ENCODE results near the gene ADPRS. TPM values are rescaled to one million over a fixed set of nuclear protein-coding genes. Genes with fewer than 3 reads are reported as not detected.

Gene ADPRS
- total RNA-seq, 2 donors from 2014 or later, result 50.0 to 50.8 TPM

DNA sequence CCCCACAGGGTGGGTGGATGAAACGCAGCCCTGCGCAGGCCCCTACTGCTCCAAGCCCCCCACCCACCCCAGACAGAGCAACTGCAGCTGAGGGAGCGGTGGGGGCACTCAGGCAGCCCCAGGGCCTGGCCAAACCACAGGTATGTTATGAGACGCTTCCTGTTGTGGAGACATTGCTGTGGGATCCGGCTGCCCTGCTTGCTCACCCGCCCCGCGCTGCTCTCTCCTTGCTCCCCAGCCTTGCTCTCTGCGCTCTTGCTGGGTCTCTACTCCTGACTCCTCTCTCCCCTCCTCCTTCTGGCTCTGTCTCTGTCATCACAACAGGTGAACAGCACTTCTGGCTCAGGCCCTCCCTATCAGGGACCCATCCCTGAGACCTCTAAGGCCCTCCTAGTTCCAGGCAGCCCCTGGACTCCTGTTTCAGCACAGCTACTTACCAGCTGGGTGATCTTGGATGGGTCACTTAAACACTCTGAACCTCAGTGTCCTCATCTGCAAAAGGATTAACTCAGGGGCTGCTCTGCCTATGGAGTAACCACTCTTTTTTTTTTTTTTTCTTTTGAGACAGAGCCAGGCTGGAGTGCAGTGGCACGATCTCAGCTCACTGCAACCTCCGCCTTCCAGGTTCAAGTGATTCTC, 20.5 kb downstream of the ADPRS start:
- H3K4me1 Mint-ChIP-seq, result peaks cover 11% of the 10 kb centered on the region
- no peaks in the 10 kb centered on the region for H3K36me3 Mint-ChIP-seq (ENCODE audit: low read depth)
- no peaks in the 10 kb centered on the region for H3K9me3 Mint-ChIP-seq
- peak overlapping the region; percentile 12 for H3K4me3 Mint-ChIP-seq
- peak overlapping the region; percentile 71 for H3K27ac Mint-ChIP-seq
- no peaks in the 10 kb centered on the region for H3K27me3 Mint-ChIP-seq
- ATAC-seq (replicated peaks), result peak; percentile 96

- no peak for ATAC-seq (replicated peaks)
- Mint-ChIP-seq H3K36me3 (ENCODE audit: low read depth) (no peaks in the 10 kb centered on the region), H3K27ac (peak overlapping the region; percentile 85), H3K9me3 (no peaks in the 10 kb centered on the region), H3K4me1 (peaks cover 11% of the 10 kb centered on the region), H3K27me3 (no peaks in the 10 kb centered on the region), H3K4me3 (no peak overlapping the region)
These were observed 22.5 kb downstream of the ADPRS start for GRCh38 chr1:36111151-36111550.

DNA sequence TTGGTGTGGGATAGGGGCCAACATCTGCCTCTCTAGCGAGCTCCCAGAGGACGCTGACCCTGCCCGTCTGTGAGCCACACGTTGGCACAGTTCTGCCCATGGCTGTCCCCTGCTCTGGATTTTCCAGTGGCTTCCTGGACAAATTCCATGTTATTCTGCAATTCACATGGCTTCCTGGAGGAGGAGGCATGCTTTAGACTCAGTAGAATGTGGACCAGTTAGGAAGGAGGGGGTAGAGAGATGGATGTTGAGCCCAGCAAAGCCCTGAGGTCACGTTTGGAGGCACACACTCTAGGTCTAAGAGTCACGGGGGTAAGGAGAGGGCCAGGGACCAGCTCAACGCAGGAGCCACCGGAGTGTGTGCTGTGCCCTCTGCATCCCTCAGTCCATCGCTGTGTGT, 24.1 kb downstream of the ADPRS start:
- H3K27me3 Mint-ChIP-seq, result no peaks in the 10 kb centered on the region
- no peaks in the 10 kb centered on the region for H3K9me3 Mint-ChIP-seq
- ATAC-seq (replicated peaks), result no peak
- no peaks in the 10 kb centered on the region for H3K36me3 Mint-ChIP-seq (ENCODE audit: low read depth)
- no peak overlapping the region for H3K4me3 Mint-ChIP-seq
- peaks cover 11% of the 10 kb centered on the region for H3K4me1 Mint-ChIP-seq
- H3K27ac Mint-ChIP-seq, result peak overlapping the region; percentile 4

- Mint-ChIP-seq H3K36me3 (ENCODE audit: low read depth) (no peaks in the 10 kb centered on the region), H3K9me3 (no peaks in the 10 kb centered on the region), H3K4me1 (peaks cover 6% of the 10 kb centered on the region), H3K4me3 (no peak overlapping the region), H3K27me3 (no peaks in the 10 kb centered on the region), H3K27ac (no peak overlapping the region)
- ATAC-seq (replicated peaks), result no peak
These were observed 25.7 kb downstream of the ADPRS start for GRCh38 chr1:36114371-36114770.

GRCh38 chr1:36115200-36115669, 26.5 kb downstream of the ADPRS start:
- Mint-ChIP-seq H3K4me3 (no peak overlapping the region), H3K36me3 (ENCODE audit: low read depth) (no peaks in the 10 kb centered on the region), H3K27ac (no peak overlapping the region), H3K9me3 (no peaks in the 10 kb centered on the region), H3K4me1 (peaks cover 6% of the 10 kb centered on the region), H3K27me3 (peaks cover 3% of the 10 kb centered on the region)
- no peak for ATAC-seq (replicated peaks)

DNA sequence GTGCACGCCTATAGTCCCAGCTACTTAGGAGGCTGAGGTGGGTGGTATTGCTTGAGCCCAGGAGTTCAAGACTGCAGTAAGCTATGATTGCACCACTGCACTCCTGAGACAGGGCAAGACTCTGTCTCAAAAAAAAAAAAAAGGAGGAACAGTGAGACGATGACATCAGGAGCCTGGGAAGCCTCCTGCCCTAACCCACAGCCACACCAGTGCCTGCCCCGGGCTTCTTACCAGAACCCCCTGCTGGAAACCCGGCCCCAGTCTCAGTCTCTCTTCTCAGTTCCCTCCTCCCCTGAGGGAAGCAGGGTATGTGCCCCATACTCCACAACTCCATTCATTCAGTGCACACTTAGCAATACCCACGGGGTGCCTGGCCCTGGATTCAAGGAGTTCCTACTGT, 27.2 kb downstream of the ADPRS start:
- no peak overlapping the region for H3K4me3 Mint-ChIP-seq
- no peak overlapping the region for H3K27ac Mint-ChIP-seq
- H3K36me3 Mint-ChIP-seq (ENCODE audit: low read depth), result no peaks in the 10 kb centered on the region
- ATAC-seq (replicated peaks), result no peak
- H3K27me3 Mint-ChIP-seq, result peaks cover 3% of the 10 kb centered on the region
- peaks cover 6% of the 10 kb centered on the region for H3K4me1 Mint-ChIP-seq
- no peaks in the 10 kb centered on the region for H3K9me3 Mint-ChIP-seq

DNA sequence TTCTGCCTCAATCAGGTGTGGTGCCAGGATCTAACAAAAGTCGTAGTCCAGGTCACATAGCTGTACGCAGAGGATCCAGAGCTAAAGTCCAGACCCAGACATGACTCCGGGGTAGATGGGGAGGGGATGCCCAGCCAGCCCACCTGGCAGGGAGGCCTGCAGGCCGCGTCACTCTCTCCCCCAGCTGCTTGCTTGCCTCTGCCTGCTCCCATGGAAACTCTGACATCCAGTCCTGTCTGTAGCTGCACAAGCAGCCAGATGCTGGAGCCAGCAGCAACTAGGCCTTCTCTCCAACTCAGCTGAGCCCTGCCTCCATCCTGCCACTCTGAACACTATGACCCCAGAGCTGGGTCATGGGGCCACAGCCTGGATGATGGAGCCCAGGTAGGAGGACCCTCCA, 28.2 kb downstream of the ADPRS start:
- H3K4me3 Mint-ChIP-seq, result no peak overlapping the region

GRCh38 chr1:36118447-36119204, 29.9 kb downstream of the ADPRS start:
- H3K9me3 Mint-ChIP-seq, result no peaks in the 10 kb centered on the region
- peaks cover 21% of the 10 kb centered on the region for H3K27me3 Mint-ChIP-seq
- peaks cover 10% of the 10 kb centered on the region for H3K4me1 Mint-ChIP-seq
- ATAC-seq (replicated peaks), result no peak
- H3K4me3 Mint-ChIP-seq, result no peak overlapping the region
- H3K36me3 Mint-ChIP-seq (ENCODE audit: low read depth), result no peaks in the 10 kb centered on the region
- H3K27ac Mint-ChIP-seq, result no peak overlapping the region

More for the DNA sequence above, 28.2 kb downstream of the ADPRS start:
- no peaks in the 10 kb centered on the region for H3K9me3 Mint-ChIP-seq
- H3K27ac Mint-ChIP-seq, result no peak overlapping the region
- ATAC-seq (replicated peaks), result no peak
- no peaks in the 10 kb centered on the region for H3K4me1 Mint-ChIP-seq
- H3K27me3 Mint-ChIP-seq, result peaks cover 4% of the 10 kb centered on the region
- no peaks in the 10 kb centered on the region for H3K36me3 Mint-ChIP-seq (ENCODE audit: low read depth)

- Mint-ChIP-seq H3K27ac (no peak overlapping the region), H3K36me3 (ENCODE audit: low read depth) (no peaks in the 10 kb centered on the region), H3K27me3 (peaks cover 28% of the 10 kb centered on the region), H3K9me3 (no peaks in the 10 kb centered on the region), H3K4me1 (peaks cover 11% of the 10 kb centered on the region), H3K4me3 (no peak overlapping the region)
- ATAC-seq (replicated peaks), result no peak
These were observed 30.8 kb downstream of the ADPRS start for GRCh38 chr1:36119456-36119855.

DNA sequence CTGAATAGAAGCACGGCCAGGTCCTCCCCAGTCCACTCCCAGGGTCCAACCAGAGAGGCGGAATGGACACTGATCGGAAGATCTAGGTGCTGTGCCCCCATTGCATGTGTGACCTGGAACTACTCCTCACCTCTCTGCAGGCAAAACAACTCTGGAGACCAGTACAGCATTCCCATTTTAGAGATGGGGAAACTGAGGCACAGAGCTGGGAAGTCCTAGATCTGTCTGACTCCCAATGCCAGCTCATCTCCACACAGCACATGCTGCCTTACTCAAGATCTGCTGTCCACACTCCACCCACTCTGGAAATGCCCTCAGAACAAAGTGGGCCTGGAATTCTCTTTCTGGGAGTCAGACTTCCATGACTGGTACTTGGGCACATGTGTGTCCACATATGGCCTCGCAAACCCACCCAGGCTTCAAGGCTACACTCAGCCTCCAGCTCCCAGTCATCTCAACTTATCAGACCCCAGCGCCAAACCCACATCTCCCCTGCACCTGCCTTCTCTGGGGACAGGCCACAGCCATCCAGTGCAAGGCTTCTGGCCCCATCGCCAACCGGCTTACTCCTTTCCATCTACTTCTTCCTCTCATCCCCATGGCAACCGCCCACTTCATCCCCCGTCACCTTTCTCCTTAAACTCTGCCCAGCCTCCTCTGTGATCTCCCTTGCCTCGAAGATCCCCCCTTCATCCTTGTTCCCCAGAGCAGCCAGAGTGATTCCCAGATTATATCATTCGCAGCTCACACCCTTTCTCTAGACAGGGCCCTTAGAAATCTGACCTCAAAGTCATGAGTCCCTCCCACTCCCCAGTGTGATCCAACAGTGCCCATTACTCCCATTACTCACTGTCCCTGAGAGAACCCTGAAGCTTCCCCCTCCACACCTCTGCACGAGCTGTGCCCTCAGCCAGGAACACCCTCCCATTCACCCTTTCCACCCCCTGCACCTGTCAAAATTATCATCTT, 33.7 kb downstream of the ADPRS start:
- Mint-ChIP-seq H3K36me3 (ENCODE audit: low read depth) (no peaks in the 10 kb centered on the region), H3K9me3 (no peaks in the 10 kb centered on the region), H3K4me3 (no peak overlapping the region), H3K27me3 (peaks cover 42% of the 10 kb centered on the region), H3K27ac (no peak overlapping the region), H3K4me1 (peaks cover 22% of the 10 kb centered on the region)
- no peak for ATAC-seq (replicated peaks)

DNA sequence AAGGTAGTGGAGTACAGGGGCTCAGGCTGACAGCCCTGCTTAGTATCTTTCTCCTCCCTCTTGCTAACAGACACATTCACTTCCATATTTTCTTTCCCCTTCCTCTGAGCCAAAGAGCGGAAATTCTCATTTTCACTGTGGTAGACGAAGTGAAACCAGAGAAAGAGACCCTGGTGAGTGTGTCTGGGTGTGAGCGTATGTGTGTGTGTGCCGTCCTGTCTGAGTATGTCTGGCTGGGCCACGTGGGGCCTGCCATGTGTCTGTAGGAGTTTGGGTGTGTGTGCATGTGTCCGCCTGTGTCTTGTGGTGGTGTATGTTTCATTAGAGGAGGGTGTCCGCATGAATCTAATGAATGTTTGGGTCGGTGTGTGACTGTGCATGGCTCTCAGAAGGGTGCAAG, 34.7 kb downstream of the ADPRS start:
- Mint-ChIP-seq H3K4me3 (no peak overlapping the region), H3K27ac (no peak overlapping the region), H3K9me3 (no peaks in the 10 kb centered on the region), H3K27me3 (peaks cover 42% of the 10 kb centered on the region), H3K4me1 (peaks cover 22% of the 10 kb centered on the region), H3K36me3 (ENCODE audit: low read depth) (no peaks in the 10 kb centered on the region)
- ATAC-seq (replicated peaks), result no peak

DNA sequence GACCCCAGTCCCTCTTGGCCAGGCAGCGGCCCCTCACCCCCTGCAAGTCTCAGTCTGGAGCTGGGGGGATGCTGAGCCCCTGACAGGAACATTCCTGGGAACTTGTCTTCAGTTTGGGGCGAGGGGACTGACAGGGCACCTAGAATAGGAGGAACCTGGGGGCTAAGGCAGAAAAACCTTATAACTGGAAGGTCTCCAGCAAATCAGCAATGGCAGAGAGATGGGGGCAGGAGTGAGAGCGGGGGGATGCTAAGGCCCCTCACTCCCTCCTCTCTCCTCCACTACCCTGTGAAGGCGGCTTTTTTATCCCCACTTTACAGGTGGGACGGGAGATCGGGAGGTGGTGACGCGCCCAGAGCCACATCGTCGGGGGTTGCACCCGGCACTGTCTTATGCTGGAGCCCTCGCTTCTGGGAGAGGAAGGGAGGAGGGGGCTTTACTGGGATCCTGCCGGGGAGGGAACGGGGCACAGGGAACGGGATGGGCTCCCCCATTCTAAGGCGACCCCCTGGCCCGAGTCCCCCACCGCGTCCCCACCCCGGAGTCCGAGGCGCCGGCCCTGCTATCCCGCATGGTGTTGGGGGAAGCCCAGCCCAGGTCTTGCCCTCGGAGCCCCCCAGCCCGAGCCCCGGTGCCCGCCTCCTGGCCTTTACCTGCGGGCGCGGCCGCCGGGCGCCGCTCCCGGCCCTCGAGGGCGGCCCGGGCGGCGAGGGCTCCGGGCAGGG, 35.9 kb downstream of the ADPRS start:
- H3K4me3 Mint-ChIP-seq, result peak overlapping the region; percentile 51
- ATAC-seq (replicated peaks), result no peak

DNA sequence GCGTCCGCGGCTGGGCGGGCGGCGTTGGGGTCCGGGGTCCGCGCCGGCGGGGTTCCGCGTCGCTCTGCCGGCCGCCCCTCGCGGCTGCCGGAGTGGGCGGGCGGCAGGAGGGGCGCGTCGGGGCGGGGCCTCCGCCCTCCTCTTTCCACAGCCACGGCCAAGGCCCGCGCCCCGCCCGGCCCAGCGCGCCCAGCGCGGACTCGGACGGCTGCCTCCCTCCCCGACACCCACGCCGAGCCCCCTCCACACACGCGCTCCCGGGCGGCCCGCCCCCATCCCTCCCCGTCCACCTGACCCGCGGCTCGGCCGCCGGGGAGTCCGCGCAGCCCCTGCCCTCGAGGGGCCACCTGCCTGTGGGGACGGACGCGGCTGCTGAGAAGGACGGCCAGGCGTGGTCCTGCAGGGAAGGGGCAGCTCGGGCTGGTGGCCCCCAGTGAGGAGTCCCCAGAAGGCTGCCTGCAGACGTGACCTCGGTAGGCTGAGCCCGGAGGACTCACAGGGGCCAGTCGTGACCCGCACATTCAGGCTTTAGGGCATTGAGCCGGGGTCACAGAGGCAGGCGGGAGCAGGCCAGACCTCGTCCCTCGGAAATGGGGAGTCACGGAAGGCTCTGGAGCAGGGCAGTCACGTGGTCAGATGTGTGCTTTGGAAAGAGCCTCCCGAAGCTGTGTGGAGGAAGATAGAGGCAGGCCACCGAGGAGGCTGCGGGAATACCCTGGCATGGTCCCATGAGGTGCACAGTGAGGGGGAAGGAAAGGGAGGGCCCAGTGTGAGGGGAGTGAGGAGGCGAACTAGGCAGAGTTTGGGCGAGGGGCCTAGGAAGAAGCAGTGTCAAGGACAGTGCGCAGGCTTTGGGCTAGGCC, 36.7 kb downstream of the ADPRS start, which contains the start of gene COL8A2:
Gene COL8A2, minus strand, starts transcription at position 94 of the 863 bp plus-strand sequence. CDS start 24,980 bp downstream, outside the sequence.
- Mint-ChIP-seq H3K36me3 (ENCODE audit: low read depth) (no peaks in the 10 kb centered on the region), H3K9me3 (no peaks in the 10 kb centered on the region), H3K4me3 (peak within 1 kb of the TSS; percentile 51), H3K27me3 (peaks cover 39% of the 10 kb centered on the region), H3K4me1 (peaks cover 22% of the 10 kb centered on the region), H3K27ac (no peak within 1 kb of the TSS)
- no peak for ATAC-seq (replicated peaks)

More for the DNA sequence above, 35.9 kb downstream of the ADPRS start:
- no peak overlapping the region for H3K27ac Mint-ChIP-seq
- no peaks in the 10 kb centered on the region for H3K36me3 Mint-ChIP-seq (ENCODE audit: low read depth)
- peaks cover 42% of the 10 kb centered on the region for H3K27me3 Mint-ChIP-seq
- H3K4me1 Mint-ChIP-seq, result peaks cover 22% of the 10 kb centered on the region
- no peaks in the 10 kb centered on the region for H3K9me3 Mint-ChIP-seq

All from activated T-helper 17 cell treated with anti-CD3 and anti-CD28 coated beads, Interleukin-2, amount 50 U/mL, for 72 hours (primary cell).